Immature natural killer cell (primary cell): ENCODE data around the gene DYNC2I2. TPM values are rescaled to one million over a fixed set of nuclear protein-coding genes. Genes with fewer than 3 reads are reported as not detected.
"Not testable (repeated sequence)": the region's sequence is repeated elsewhere in the genome, so short reads cannot be mapped to it uniquely, and the experiment has no call there.

Experiments
- DNase-seq, 3 donors: peaks; one replicate each; pipeline ENCODE4 v3.0.0; 2022; ENCODE audit warnings: mixed read lengths in 1 of 3
- H3K27ac Mint-ChIP-seq, 6 donors: one replicate each; pipeline ENCODE4 v1.8.0; 2020; ENCODE audit warnings: mixed read lengths in 6 of 6, mild to moderate bottlenecking in 5 of 6, inconsistent platforms in 4 of 6, moderate library complexity in 3 of 6
- H3K27me3 Mint-ChIP-seq, 3 donors: one replicate each; pipeline ENCODE4 v1.8.0; 2020 to 2021; ENCODE audit warnings: low read depth in 3 of 3, mild to moderate bottlenecking in 3 of 3, mixed read lengths in 3 of 3, moderate library complexity in 3 of 3, inconsistent platforms in 1 of 3
- H3K36me3 Mint-ChIP-seq, 3 donors: one replicate each; pipeline ENCODE4 v1.8.0; 2020; ENCODE audit warnings: mixed read lengths in 3 of 3, inconsistent platforms in 2 of 3, mild to moderate bottlenecking in 2 of 3
- H3K4me1 Mint-ChIP-seq, 2 donors: one replicate each; pipeline ENCODE4 v1.8.0; 2020; ENCODE audit warnings: inconsistent platforms in 2 of 2, mild to moderate bottlenecking in 2 of 2, mixed read lengths in 2 of 2, moderate library complexity in 1 of 2
- H3K4me3 Mint-ChIP-seq, 5 donors: one replicate each; pipeline ENCODE4 v1.8.0; 2020; ENCODE audit warnings: mild to moderate bottlenecking in 5 of 5, mixed read lengths in 5 of 5, inconsistent platforms in 3 of 5, moderate library complexity in 3 of 5
- H3K9me3 Mint-ChIP-seq, 6 donors: one replicate each; pipeline ENCODE4 v1.8.0; 2020; ENCODE audit warnings: mild to moderate bottlenecking in 6 of 6, mixed read lengths in 6 of 6, inconsistent platforms in 4 of 6, moderate library complexity in 3 of 6
- polyA plus RNA-seq, 3 donors: library from polyadenylated mRNA; unstranded; fragments of 300-500 nt; fragmentation: Illumina TruSeq; gene quantifications; one replicate each; pipeline ENCODE4 v1.2.3, GENCODE V29; 2021

DYNC2I2 gene
- 10 to 100 TPM in 1 of 3 donors, 1 to 10 TPM in 2; 1.6 to 10.8 (median 4.7) TPM for polyA plus RNA-seq

- peaks cover 9% of the 10 kb centered on the region in 2 donors for H3K4me1 Mint-ChIP-seq
- H3K27me3 Mint-ChIP-seq: peaks cover 0 to 7% (median 5%) of the 10 kb centered on the region in 3 donors
- no peaks in the 10 kb centered on the region for H3K36me3 Mint-ChIP-seq
- H3K4me3 Mint-ChIP-seq: peak within 1 kb of the TSS; percentile 88 to 97 (median 93)
- peak; percentile 96 to 97 (median 96) for DNase-seq
- peak within 1 kb of the TSS; percentile 95 to 100 (median 100) for H3K27ac Mint-ChIP-seq
- no peaks in the 10 kb centered on the region for H3K9me3 Mint-ChIP-seq
Measured at GRCh38 chr9:128656416-128657343, at the start of gene DYNC2I2. TSS of gene DYNC2I2 (minus strand) at chr9:128656847. CDS start at chr9:128656726, 121 bp downstream.

- Mint-ChIP-seq H3K36me3 (no peaks in the 10 kb centered on the region), H3K4me3 (no peak overlapping the region), H3K4me1 (peaks cover 6 to 10% of the 10 kb centered on the region in 2 donors), H3K27me3 (peaks cover 0 to 5% (median 0%) of the 10 kb centered on the region in 3 donors), H3K27ac (no peak overlapping the region), H3K9me3 (no peaks in the 10 kb centered on the region)
- no peak for DNase-seq
Measured at GRCh38 chr9:128706045-128706444, 49.4 kb upstream of the DYNC2I2 start.

- Mint-ChIP-seq H3K9me3 (no peaks in the 10 kb centered on the region), H3K27ac (no peak overlapping the region), H3K4me3 (no peak overlapping the region), H3K27me3 (peaks cover 0 to 4% (median 0%) of the 10 kb centered on the region in 3 donors), H3K4me1 (peaks cover 6 to 10% of the 10 kb centered on the region in 2 donors), H3K36me3 (no peaks in the 10 kb centered on the region)
- DNase-seq: no peak
Measured at GRCh38 chr9:128705051-128705965, 48.7 kb upstream of the DYNC2I2 start.

GRCh38 chr9:128704356-128704670 lies 47.7 kb upstream of the DYNC2I2 start:
- no peaks in the 10 kb centered on the region for H3K9me3 Mint-ChIP-seq

GRCh38 chr9:128703616-128704355 lies 47.1 kb upstream of the DYNC2I2 start:
- no peak overlapping the region for H3K27ac Mint-ChIP-seq
- no peak for DNase-seq
- no peaks in the 10 kb centered on the region for H3K36me3 Mint-ChIP-seq
- no peaks in the 10 kb centered on the region for H3K9me3 Mint-ChIP-seq
- H3K4me3 Mint-ChIP-seq: peak overlapping the region; percentile 65 to 82 (median 75)
- H3K27me3 Mint-ChIP-seq: peaks cover 0 to 2% (median 0%) of the 10 kb centered on the region in 3 donors
- H3K4me1 Mint-ChIP-seq: peaks cover 6 to 10% of the 10 kb centered on the region in 2 donors

More at GRCh38 chr9:128704356-128704670, 47.7 kb upstream of the DYNC2I2 start:
- peaks cover 6 to 10% of the 10 kb centered on the region in 2 donors for H3K4me1 Mint-ChIP-seq
- peak overlapping the region; percentile 21 to 69 (median 52) for H3K4me3 Mint-ChIP-seq
- DNase-seq: no peak
- H3K27ac Mint-ChIP-seq: no peak overlapping the region
- no peaks in the 10 kb centered on the region for H3K36me3 Mint-ChIP-seq
- peaks cover 0 to 2% (median 0%) of the 10 kb centered on the region in 3 donors for H3K27me3 Mint-ChIP-seq

GRCh38 chr9:128702949-128703615 lies 46.4 kb upstream of the DYNC2I2 start:
- peak in 2 of 3 donors; percentile 19 to 25 for DNase-seq
- no peaks in the 10 kb centered on the region for H3K36me3 Mint-ChIP-seq
- peaks cover 0 to 2% (median 0%) of the 10 kb centered on the region in 3 donors for H3K27me3 Mint-ChIP-seq
- peaks cover 6 to 10% of the 10 kb centered on the region in 2 donors for H3K4me1 Mint-ChIP-seq
- peak overlapping the region in 1 of 6 donors; percentile 55 for H3K27ac Mint-ChIP-seq
- H3K9me3 Mint-ChIP-seq: no peaks in the 10 kb centered on the region
- H3K4me3 Mint-ChIP-seq: peak overlapping the region; percentile 65 to 82 (median 75)

- Mint-ChIP-seq H3K27ac (peak within 1 kb of the TSS in 3 of 6 donors; percentile 55 to 89 (median 69)), H3K4me3 (peak within 1 kb of the TSS; percentile 84 to 95 (median 91)), H3K4me1 (peaks cover 6 to 10% of the 10 kb centered on the region in 2 donors), H3K27me3 (peaks cover 0 to 2% (median under 1%) of the 10 kb centered on the region in 3 donors), H3K9me3 (no peaks in the 10 kb centered on the region), H3K36me3 (no peaks in the 10 kb centered on the region)
- DNase-seq: peak; percentile 82 to 85 (median 84)
Measured at GRCh38 chr9:128702445-128702948, 45.9 kb upstream of the DYNC2I2 start, which contains the start of gene PKN3. TSS of gene PKN3 (plus strand) at chr9:128702503. CDS start at chr9:128702916, 413 bp downstream.

GRCh38 chr9:128701227-128701854 lies 44.7 kb upstream of the DYNC2I2 start:
- DNase-seq: no peak
- Mint-ChIP-seq H3K4me1 (peaks cover 6 to 10% of the 10 kb centered on the region in 2 donors), H3K27me3 (peaks cover 0 to 6% (median 3%) of the 10 kb centered on the region in 3 donors), H3K9me3 (no peaks in the 10 kb centered on the region), H3K36me3 (peaks cover 0 to 1% (median 0%) of the 10 kb centered on the region in 3 donors), H3K4me3 (peak overlapping the region; percentile 27 to 91 (median 62)), H3K27ac (no peak overlapping the region)

- H3K4me3 Mint-ChIP-seq, DNase-seq, H3K27me3 Mint-ChIP-seq, H3K36me3 Mint-ChIP-seq, H3K27ac Mint-ChIP-seq, H3K9me3 Mint-ChIP-seq: not testable (repeated sequence)
- peaks cover 6 to 10% of the 10 kb centered on the region in 2 donors for H3K4me1 Mint-ChIP-seq
Measured at GRCh38 chr9:128699096-128699795, 42.6 kb upstream of the DYNC2I2 start.

- H3K9me3 Mint-ChIP-seq: no peaks in the 10 kb centered on the region
- peaks cover 7 to 19% of the 10 kb centered on the region in 2 donors for H3K4me1 Mint-ChIP-seq
- H3K4me3 Mint-ChIP-seq: no peak overlapping the region
- no peak for DNase-seq
- peak overlapping the region in 3 of 6 donors; percentile 13 to 71 (median 71) for H3K27ac Mint-ChIP-seq
- H3K36me3 Mint-ChIP-seq: peaks cover 13 to 20% (median 13%) of the 10 kb centered on the region in 3 donors
- peaks cover 0 to 4% (median 3%) of the 10 kb centered on the region in 3 donors for H3K27me3 Mint-ChIP-seq
Measured at GRCh38 chr9:128696923-128697707, 40.5 kb upstream of the DYNC2I2 start.

- H3K9me3 Mint-ChIP-seq: no peaks in the 10 kb centered on the region
- H3K4me1 Mint-ChIP-seq: peaks cover 19 to 35% of the 10 kb centered on the region in 2 donors
- H3K4me3 Mint-ChIP-seq: no peak overlapping the region
- H3K36me3 Mint-ChIP-seq: peaks cover 18 to 28% (median 21%) of the 10 kb centered on the region in 3 donors
- DNase-seq: no peak
- peak overlapping the region in 2 of 6 donors; percentile 20 to 23 for H3K27ac Mint-ChIP-seq
- peaks cover 4 to 10% (median 5%) of the 10 kb centered on the region in 3 donors for H3K27me3 Mint-ChIP-seq
Measured at GRCh38 chr9:128694344-128694743, 37.7 kb upstream of the DYNC2I2 start.
